NCI-H2171 (cell line): Measurements from ENCODE around the gene SUCLA2.
"Not testable (repeated sequence)": the region's sequence is repeated elsewhere in the genome, so short reads cannot be mapped to it uniquely, and the experiment has no call there.

Experiments
- DNase-seq: peaks from one replicate; lab custom pipeline; 2025; lab: John Stamatoyannopoulos, UW

SUCLA2 gene

DNA sequence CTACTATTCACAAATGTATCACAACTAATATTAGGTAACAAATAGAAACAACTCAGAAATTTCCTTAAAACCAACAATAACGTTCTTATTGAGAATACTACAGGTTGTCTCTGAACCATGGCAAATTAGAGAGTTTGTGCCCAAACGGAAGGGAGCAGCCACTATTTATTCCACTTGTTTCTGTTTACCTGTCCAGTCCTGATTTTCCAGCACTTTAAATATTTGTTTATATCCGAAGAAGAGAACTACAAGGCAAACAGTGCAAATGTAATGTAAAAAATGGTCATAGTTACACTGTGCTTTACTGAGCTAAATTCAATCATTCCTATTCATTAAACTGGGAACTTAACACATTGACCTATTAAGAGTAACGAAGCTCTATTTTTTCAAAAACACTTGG lies 9.2 kb downstream of the SUCLA2 start:
- DNase-seq: no peak

DNA sequence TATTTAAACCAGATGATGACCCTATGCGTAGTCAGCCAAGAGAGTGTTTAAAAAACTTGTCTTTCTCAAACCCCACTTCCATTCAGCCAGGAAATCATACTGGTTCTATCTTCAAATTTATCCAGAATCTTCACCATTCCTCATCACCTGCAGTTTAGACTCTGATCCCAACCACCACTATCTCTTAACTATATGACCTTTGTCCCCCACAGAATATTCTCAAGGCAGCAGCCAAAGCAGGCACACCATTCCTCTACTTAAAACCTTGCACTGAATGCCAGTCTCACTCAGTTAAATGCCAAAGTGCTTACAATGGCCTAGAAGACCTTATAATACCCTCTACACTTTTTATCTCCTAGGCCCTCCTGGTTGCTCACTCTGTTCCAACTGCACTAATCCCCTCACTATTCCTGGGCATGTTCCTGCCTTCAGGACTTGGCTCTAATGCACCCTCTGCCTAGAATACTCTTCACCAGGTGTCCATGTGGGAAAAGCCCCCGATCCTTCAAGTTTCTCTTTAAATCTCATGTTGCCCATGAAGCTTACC lies 10.1 kb downstream of the SUCLA2 start:
- no peak for DNase-seq

GRCh38 chr13:47990427-47990826 lies 10.6 kb downstream of the SUCLA2 start:
- DNase-seq: no peak

GRCh38 chr13:47983070-47983469 lies 18.0 kb downstream of the SUCLA2 start:
- no peak for DNase-seq

- no peak for DNase-seq
Measured at GRCh38 chr13:47976325-47976724, 24.7 kb downstream of the SUCLA2 start.

DNA sequence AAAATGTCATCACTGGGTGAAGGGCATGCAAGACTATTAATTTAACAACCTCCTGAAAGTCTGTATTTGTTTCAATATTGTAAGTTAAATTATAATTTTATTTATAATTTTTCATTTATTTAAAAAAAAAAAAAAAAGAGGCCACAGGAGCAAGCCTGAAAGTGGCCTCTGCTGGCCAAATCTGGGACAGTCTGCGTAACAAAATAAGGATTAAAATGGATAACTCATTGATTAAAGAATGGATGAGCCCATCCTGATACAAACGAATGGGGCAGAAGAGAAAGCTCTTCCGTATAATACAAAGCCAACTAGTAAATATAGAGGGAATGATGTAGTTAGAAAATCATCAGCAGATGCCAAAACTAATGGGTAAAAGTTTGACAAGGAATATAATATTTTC lies 36.2 kb downstream of the SUCLA2 start:
- no peak for DNase-seq

GRCh38 chr13:47962237-47962636 lies 38.8 kb downstream of the SUCLA2 start:
- no peak for DNase-seq

- DNase-seq: no peak
Measured at GRCh38 chr13:47959468-47960247, 41.4 kb downstream of the SUCLA2 start.

DNA sequence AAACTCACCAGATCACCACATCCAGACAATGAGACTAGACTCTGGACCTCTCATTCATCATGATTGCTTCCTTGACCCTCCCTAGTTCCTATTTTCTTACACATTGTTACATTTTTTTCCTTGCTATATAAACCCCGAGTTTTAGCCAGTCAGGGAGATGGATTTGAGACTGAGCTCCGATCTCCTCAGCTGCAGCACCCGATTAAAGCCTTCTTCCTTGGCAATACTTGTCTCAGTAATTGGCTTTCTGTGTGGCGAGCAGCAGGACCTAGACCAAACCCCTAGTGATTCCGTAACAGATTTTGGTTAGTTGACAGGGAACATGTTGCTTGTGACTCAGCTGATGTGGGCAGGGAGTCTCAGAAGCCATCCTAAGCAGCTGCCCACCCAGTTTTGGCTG lies 44.0 kb downstream of the SUCLA2 start:
- DNase-seq: no peak

DNA sequence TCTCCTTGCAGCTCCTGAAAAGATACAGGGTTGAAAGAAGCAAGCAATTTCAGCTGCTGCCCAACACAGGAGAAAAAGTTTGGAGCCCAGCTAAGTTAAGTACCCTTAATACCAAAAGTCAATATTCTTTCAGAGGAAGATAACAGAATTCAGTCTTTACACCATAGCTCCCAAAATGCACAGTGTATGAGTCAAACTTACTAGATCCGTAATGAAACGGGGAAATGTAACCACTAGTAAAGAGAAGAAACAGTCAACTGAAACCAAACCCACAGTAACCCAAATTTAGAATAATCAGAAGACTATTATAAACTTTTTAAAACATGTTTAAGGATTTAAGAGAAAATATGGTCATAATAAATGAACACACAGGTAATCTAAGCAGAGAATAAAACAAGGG lies 45.2 kb downstream of the SUCLA2 start:
- no peak for DNase-seq

GRCh38 chr13:47949799-47950198 lies 51.3 kb downstream of the SUCLA2 start:
- DNase-seq: no peak

- DNase-seq: no peak
Measured at GRCh38 chr13:47945738-47946137, 55.3 kb downstream of the SUCLA2 start.

GRCh38 chr13:47945146-47945545 lies 55.9 kb downstream of the SUCLA2 start:
- DNase-seq: not testable (repeated sequence)

DNA sequence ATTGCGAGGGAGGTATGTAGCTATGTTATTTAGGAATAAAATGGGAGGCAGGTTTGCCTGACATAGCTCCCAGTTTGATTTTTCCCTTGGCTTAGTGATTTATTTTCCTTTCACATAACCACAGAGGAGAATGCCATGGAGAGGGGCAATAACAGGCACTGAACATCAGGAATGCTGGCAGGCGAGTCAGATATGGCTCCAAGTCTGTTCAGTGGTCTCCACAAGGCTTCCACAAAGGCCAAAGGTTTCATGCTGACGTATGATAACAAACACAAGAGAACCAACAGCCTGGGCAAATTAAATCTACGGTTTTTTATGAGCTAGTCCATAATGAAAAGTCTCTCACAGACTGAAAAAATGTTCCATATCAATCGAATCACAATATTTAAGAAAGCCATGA lies 66.7 kb downstream of the SUCLA2 start:
- DNase-seq: no peak

- no peak for DNase-seq
Measured at GRCh38 chr13:47932950-47933923, 67.8 kb downstream of the SUCLA2 start.

- no peak for DNase-seq
Measured at GRCh38 chr13:47930649-47931165, 70.4 kb downstream of the SUCLA2 start.

DNA sequence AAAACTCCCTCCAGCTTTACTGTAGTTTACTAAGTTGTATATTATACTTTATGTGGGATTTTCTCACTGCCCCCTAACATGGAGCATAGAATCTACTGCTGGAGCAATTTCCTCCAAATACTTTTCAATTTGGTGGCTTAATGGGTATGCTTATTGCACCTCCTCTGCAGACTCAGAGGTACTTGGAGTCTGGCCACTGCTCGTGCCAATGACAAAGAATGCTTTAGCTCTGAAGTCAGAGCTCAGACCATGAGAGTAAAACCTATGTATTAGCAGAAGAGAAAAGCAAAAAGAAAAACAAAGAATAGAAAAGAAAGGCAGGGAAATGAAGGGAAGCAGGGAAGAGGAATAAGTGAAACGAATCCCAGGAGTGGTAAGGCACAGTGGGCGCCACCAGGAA lies 71.9 kb downstream of the SUCLA2 start:
- no peak for DNase-seq

DNA sequence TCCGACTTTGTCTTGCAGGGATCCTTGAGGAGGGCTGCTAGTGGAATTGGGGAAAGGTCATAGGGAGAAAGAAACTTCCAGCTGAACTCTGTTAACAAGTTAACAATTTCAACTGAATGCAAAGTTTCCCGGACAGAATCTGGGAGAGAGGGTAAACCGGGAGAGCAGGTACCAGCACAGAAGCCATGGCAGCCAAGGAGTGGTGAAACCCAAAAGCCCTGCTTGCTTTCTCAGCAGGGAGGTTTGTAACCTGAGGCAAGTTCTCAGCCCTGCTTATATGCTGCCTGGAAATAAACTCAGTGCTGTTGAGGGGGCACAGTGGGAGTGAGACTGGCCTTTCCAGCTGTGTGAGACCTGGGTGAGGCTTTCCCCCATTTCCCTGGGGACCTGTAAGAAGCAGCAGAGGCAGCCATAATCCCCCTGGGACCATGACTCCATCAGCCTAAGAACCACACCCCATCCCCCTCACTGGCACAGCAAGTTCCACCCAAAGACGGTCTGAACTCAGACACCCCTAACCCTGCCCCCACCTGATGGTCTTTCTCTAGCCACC lies 84.0 kb downstream of the SUCLA2 start:
- no peak for DNase-seq

GRCh38 chr13:47908197-47908902 lies 92.7 kb downstream of the SUCLA2 start:
- no peak for DNase-seq

DNA sequence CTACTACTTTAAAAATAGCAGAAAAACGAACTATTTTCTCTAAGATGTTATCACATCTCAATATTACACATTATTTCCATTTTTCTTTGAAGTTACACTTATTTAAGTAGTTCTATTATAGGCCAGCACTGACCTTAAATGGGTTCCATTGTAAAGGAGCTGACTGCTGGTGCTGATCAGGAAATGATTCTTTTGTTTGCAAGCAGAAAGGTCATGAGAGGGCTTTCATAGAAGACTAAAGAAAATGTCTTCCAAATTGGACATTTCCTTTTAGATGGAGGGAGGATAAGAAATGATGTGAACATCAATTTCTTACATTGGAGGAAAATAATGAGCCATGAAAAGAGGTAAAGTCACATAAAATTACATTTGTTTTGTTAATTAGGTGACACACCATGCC lies 96.2 kb downstream of the SUCLA2 start:
- DNase-seq: no peak

DNA sequence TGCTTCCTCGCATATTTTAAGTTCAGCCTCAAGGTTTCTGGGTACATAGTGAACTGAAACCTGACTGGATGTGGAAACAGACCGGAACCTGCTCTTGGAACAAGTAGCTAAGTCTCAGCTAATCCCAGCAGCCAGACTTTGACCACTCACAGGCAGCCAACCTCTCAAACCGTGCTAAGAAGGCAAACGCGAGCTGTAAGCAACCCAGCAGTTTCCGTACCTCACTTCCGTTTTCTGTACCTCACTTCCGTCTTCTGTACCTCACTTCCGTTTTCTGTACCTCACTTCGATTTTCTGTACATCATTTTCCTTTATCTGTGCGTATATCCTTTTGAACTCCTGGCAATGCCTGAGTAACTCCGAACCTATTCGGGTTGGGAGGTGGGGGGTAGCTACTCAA lies 96.8 kb downstream of the SUCLA2 start:
- no peak for DNase-seq

DNA sequence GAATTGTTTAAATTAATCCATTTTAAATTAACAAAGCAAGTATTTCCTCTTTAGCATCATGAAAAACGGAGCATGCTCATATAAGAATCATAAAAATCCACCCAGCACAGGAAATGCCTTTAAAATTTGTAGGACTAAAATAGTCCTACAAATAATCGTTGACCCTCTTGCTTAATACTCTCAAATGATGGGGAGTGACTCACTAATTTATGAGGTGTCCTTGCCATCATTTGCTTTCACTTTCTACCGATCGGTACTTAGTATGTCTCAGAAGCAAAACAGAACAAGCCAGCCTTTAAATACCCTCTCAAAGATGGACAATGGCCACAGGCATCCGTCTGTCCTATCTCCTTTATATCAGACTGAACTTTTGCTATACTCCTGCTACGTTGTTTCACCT lies 97.2 kb downstream of the SUCLA2 start:
- no peak for DNase-seq
